Immature natural killer cell (primary cell): ENCODE data around the gene GPATCH8. TPM values are rescaled to one million over a fixed set of nuclear protein-coding genes. Genes with fewer than 3 reads are reported as not detected.
A peak's percentile ranks its signal among the peaks of the same experiment; 100 is the strongest.

Experiments used
- DNase-seq, 3 donors: peaks; one replicate each; pipeline ENCODE4 v3.0.0; 2022; ENCODE audit warnings: mixed read lengths in 1 of 3
- H3K27ac Mint-ChIP-seq, 6 donors: one replicate each; pipeline ENCODE4 v1.8.0; 2020; ENCODE audit warnings: mixed read lengths in 6 of 6, mild to moderate bottlenecking in 5 of 6, inconsistent platforms in 4 of 6, moderate library complexity in 3 of 6
- H3K27me3 Mint-ChIP-seq, 3 donors: one replicate each; pipeline ENCODE4 v1.8.0; 2020 to 2021; ENCODE audit warnings: low read depth in 3 of 3, mild to moderate bottlenecking in 3 of 3, mixed read lengths in 3 of 3, moderate library complexity in 3 of 3, inconsistent platforms in 1 of 3
- H3K36me3 Mint-ChIP-seq, 3 donors: one replicate each; pipeline ENCODE4 v1.8.0; 2020; ENCODE audit warnings: mixed read lengths in 3 of 3, inconsistent platforms in 2 of 3, mild to moderate bottlenecking in 2 of 3
- H3K4me1 Mint-ChIP-seq, 2 donors: one replicate each; pipeline ENCODE4 v1.8.0; 2020; ENCODE audit warnings: inconsistent platforms in 2 of 2, mild to moderate bottlenecking in 2 of 2, mixed read lengths in 2 of 2, moderate library complexity in 1 of 2
- H3K4me3 Mint-ChIP-seq, 5 donors: one replicate each; pipeline ENCODE4 v1.8.0; 2020; ENCODE audit warnings: mild to moderate bottlenecking in 5 of 5, mixed read lengths in 5 of 5, inconsistent platforms in 3 of 5, moderate library complexity in 3 of 5
- H3K9me3 Mint-ChIP-seq, 6 donors: one replicate each; pipeline ENCODE4 v1.8.0; 2020; ENCODE audit warnings: mild to moderate bottlenecking in 6 of 6, mixed read lengths in 6 of 6, inconsistent platforms in 4 of 6, moderate library complexity in 3 of 6
- polyA plus RNA-seq, 3 donors: library from polyadenylated mRNA; unstranded; fragments of 300-500 nt; fragmentation: Illumina TruSeq; gene quantifications; one replicate each; pipeline ENCODE4 v1.2.3, GENCODE V29; 2021

Gene GPATCH8
- 100 to 1,000 TPM in 1 of 3 donors, 10 to 100 TPM in 2; 15.5 to 101 (median 22.1) TPM for polyA plus RNA-seq

GRCh38 chr17:44503147-44504029 lies at the start of gene GPATCH8:
Gene GPATCH8, minus strand, starts transcription at chr17:44503406. Its CDS starts 36 bp downstream, at chr17:44503370.
- H3K36me3 Mint-ChIP-seq = no peaks in the 10 kb centered on the region
- H3K4me3 Mint-ChIP-seq = peak within 1 kb of the TSS; percentile 94 to 98 (median 97)
- H3K9me3 Mint-ChIP-seq = no peaks in the 10 kb centered on the region
- DNase-seq = peak; percentile 96 to 97 (median 96)
- H3K27me3 Mint-ChIP-seq = peaks cover 0 to 15% (median 3%) of the 10 kb centered on the region in 3 donors
- peak within 1 kb of the TSS; percentile 94 to 97 (median 96) for H3K27ac Mint-ChIP-seq
- peaks cover 48 to 55% of the 10 kb centered on the region in 2 donors for H3K4me1 Mint-ChIP-seq

DNA sequence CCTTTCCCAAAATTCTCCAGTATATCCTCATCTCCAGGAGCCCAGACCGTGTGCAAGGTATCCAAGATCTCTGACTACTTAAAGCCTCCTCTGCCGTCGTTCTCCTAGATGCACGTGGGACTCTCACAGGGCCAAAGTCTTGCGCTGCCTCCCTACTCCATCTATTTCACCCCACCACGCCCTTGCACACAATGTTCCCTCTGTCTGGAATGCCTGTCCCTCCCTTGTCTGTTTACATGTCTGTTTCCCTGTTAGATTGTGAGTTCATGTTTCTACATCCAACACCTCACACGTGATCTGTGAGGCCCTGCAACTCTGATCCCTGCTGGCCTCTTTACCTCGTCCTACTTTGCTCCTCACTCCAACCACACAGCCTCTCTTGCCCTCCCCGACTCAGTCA lies 49.2 kb upstream of the GPATCH8 start:
- Mint-ChIP-seq H3K27ac (no peak overlapping the region), H3K27me3 (peaks cover 4 to 9% (median 5%) of the 10 kb centered on the region in 3 donors), H3K4me3 (no peak overlapping the region), H3K9me3 (no peaks in the 10 kb centered on the region), H3K36me3 (no peaks in the 10 kb centered on the region), H3K4me1 (peaks cover 9 to 18% of the 10 kb centered on the region in 2 donors)
- no peak for DNase-seq

GRCh38 chr17:44549686-44550085 lies 46.5 kb upstream of the GPATCH8 start:
- H3K4me1 Mint-ChIP-seq = no peaks in the 10 kb centered on the region
- no peak for DNase-seq
- H3K9me3 Mint-ChIP-seq = no peaks in the 10 kb centered on the region
- H3K4me3 Mint-ChIP-seq = no peak overlapping the region
- no peaks in the 10 kb centered on the region for H3K36me3 Mint-ChIP-seq
- H3K27me3 Mint-ChIP-seq = peaks cover 3 to 5% (median 4%) of the 10 kb centered on the region in 3 donors
- H3K27ac Mint-ChIP-seq = no peak overlapping the region

GRCh38 chr17:44548376-44549230 lies 45.4 kb upstream of the GPATCH8 start:
- H3K27ac Mint-ChIP-seq = no peak overlapping the region
- no peak overlapping the region for H3K4me3 Mint-ChIP-seq
- H3K9me3 Mint-ChIP-seq = no peaks in the 10 kb centered on the region
- peaks cover 3 to 9% (median 5%) of the 10 kb centered on the region in 3 donors for H3K27me3 Mint-ChIP-seq
- no peak for DNase-seq
- no peaks in the 10 kb centered on the region for H3K4me1 Mint-ChIP-seq
- H3K36me3 Mint-ChIP-seq = no peaks in the 10 kb centered on the region

DNA sequence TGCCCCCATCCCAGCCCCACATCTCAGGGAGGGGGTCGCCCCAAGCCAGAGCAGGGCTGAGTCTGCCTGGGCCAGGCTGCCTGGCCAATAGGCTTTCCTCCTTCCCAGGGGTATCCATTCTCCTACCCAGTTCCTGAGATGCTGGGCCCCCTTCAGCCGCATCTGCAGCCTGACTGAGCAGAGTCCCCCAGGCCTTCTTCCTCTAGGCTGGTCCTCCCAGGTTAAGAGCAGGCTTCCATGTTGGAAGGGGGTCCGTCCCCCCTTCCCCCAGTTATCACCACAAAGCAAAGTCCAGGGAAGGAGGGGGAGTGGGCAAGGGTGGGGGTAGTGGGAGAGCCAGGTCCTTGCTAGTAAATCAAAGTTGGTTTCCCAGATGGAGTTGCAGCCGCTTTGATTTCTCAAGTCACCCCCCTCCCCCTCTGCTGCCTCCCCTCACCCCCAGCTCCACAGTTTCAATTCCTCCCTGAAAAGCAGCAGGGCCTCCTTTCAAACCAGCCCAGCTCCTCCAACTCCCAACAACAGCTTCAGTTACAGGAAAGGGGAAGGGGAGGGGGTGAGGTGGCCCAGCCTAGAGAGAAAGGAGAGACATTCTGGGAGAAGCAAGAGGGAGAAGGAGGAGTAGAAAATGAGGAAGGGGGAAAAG lies 44.5 kb upstream of the GPATCH8 start:
- Mint-ChIP-seq H3K4me3 (no peak overlapping the region), H3K4me1 (no peaks in the 10 kb centered on the region), H3K36me3 (no peaks in the 10 kb centered on the region), H3K27ac (no peak overlapping the region), H3K27me3 (peaks cover 3 to 9% (median 5%) of the 10 kb centered on the region in 3 donors), H3K9me3 (no peaks in the 10 kb centered on the region)
- no peak for DNase-seq

DNA sequence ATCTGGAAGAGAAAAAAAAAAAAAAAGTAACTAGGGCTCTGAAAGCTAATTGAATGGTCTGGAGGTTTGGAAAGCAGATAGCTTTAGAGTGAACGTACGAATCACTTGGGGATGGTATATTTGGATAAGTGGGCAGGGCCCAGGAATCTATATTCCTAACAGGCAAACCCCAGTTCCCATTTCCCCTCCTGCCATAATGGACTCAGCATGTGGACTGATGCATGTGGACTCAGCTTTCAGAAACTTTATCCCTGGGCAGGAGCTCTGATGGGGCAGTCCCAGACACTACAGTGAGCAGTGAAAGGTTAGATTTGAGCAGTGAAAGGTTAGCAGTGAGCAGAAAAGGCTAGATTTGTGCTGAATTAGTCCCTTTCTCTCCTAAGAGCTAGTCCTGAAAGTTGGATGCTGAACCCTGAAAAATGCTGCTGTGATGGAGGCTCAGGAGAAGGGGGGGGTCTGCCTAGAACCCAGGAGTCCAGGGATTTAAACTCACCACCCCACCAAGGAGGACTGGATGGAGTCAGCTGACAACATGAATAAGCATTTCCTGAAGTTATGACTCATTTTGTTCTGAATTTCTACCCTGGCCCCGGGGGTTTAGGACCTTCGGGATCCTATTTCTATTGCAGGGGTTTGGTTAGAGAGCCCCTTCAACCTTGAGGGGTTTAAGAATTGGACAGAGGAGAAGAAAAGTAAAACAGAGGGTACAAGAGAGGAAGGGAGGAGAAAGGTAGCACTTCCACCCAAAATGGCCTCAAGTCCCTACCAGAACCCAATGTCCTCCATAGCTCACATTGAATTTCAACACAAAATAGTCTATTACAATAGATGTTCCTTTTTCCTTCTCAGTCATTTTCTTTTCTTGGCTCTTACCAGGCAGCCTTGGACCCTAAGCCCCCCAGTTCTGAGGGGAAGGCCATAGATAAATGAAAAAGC lies 43.7 kb upstream of the GPATCH8 start:
- H3K4me3 Mint-ChIP-seq = no peak overlapping the region
- H3K27ac Mint-ChIP-seq = no peak overlapping the region
- H3K27me3 Mint-ChIP-seq = peaks cover 3 to 9% (median 5%) of the 10 kb centered on the region in 3 donors
- no peak for DNase-seq
- H3K9me3 Mint-ChIP-seq = no peaks in the 10 kb centered on the region
- H3K36me3 Mint-ChIP-seq = no peaks in the 10 kb centered on the region
- H3K4me1 Mint-ChIP-seq = no peaks in the 10 kb centered on the region

DNA sequence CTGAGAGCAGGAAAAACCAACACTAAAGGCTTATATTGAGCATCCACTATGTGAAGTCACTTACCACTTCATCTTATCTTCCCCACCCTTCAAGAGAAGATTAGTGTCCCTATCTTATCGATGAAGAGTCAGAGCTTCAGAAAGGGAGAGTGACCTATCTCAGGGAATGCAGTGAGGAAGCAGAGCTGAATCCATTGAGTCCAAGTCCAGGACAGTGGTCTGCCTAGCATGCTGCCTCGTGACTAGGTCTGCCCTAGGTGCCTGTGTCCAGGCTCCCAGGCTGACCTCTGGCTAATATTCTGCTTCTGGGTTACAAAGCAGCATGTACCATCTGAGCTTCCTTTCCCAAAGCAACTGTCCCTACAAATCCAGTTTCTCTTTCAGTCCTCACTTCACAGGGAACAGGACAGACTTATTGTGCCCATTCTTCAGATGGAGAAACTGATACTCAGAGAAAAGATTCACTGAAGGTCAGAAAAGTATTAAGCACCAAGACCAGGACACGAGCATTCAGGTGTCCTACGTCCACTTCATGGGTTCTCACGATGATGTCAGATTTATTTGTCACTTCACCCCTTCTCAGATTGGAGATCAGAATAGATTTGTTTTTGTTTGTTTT lies 40.8 kb upstream of the GPATCH8 start:
- H3K4me3 Mint-ChIP-seq = no peak overlapping the region
- H3K36me3 Mint-ChIP-seq = no peaks in the 10 kb centered on the region
- peaks cover 3 to 11% (median 7%) of the 10 kb centered on the region in 3 donors for H3K27me3 Mint-ChIP-seq
- DNase-seq = no peak
- no peaks in the 10 kb centered on the region for H3K9me3 Mint-ChIP-seq
- H3K4me1 Mint-ChIP-seq = no peaks in the 10 kb centered on the region
- no peak overlapping the region for H3K27ac Mint-ChIP-seq

DNA sequence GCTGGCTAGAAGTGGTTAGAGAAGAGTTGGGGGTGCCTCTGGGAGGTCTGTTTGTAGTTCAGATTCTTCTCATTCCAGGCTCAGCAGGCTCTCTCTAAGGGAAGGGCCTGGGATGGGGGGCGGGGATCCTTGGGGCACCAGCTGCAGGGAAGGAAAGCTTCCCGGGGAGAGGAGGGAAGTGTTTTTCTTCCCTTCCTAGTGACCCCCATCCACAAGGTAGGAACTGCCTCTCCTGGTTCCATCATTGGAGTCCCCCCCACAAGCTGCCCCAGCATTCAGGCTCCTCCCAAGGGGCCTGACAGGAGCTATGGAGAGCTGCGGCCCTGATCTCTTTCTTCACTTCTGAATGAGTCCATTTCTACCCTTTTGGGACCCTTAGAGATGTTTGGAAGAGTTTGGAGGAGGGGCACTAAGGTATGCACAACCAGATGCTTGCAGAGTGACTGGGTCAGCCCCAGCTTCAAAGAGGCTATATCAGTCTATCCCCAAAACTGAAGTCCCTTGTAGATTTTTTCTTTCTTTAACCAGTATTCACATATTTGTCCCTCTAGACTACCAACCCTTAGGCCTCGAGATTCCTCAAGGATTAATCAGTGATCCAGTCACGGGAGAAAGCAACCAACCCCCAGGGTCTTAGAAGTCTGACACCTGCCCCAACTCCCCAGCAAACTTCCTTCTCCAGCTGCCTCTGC lies 40.2 kb upstream of the GPATCH8 start:
- Mint-ChIP-seq H3K4me3 (no peak overlapping the region), H3K27ac (no peak overlapping the region)

GRCh38 chr17:44541884-44542581 lies 38.8 kb upstream of the GPATCH8 start:
- no peak for DNase-seq
- Mint-ChIP-seq H3K36me3 (no peaks in the 10 kb centered on the region), H3K4me3 (no peak overlapping the region), H3K27ac (no peak overlapping the region), H3K4me1 (no peaks in the 10 kb centered on the region), H3K9me3 (no peaks in the 10 kb centered on the region), H3K27me3 (peaks cover 1 to 12% (median 8%) of the 10 kb centered on the region in 3 donors)

More for the DNA sequence above, 40.2 kb upstream of the GPATCH8 start:
- Mint-ChIP-seq H3K36me3 (no peaks in the 10 kb centered on the region), H3K4me1 (no peaks in the 10 kb centered on the region), H3K27me3 (peaks cover 3 to 11% (median 9%) of the 10 kb centered on the region in 3 donors), H3K9me3 (no peaks in the 10 kb centered on the region)
- no peak for DNase-seq

DNA sequence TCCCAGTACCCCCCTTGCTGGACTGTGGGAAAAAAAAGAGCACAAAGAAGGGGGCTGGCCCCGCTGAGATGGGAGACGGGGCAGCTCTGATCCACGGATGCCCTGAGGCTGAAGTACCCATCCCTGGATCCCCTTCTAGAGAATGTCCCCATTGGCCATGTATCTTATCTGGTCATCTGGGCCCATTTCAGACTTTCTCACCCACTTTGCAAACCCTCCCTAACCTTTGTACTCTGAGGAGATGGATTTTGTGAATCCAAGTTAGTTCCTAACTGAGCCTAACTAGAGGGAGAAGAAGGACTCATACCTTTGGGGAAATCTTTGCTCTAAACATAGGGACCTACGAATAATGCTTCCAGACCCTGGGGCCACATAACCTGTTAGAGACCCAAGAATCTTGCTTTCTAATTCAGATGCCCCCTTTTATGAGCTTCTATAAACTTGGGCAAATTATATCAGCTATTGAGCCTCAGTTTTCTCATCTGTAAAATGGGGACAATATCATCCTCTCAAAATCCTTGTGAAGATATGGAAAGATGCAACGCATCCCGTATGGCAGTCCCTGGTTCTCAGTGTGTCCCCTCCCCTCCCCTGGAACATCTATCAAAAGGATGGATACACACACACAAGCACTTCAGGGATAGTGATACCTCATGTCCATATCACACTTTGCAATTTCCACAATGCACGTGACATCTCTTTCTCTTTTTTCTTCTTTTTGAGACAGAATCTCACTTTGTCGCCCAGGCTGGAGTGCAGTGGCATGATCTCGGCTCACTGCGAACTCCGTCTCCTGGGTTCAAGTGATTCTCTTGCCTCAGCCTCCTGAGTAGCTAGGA lies 37.3 kb upstream of the GPATCH8 start:
- no peaks in the 10 kb centered on the region for H3K36me3 Mint-ChIP-seq
- no peak overlapping the region for H3K27ac Mint-ChIP-seq
- no peaks in the 10 kb centered on the region for H3K9me3 Mint-ChIP-seq
- H3K4me1 Mint-ChIP-seq = no peaks in the 10 kb centered on the region
- peaks cover 1 to 12% (median 6%) of the 10 kb centered on the region in 3 donors for H3K27me3 Mint-ChIP-seq
- DNase-seq = no peak
- no peak overlapping the region for H3K4me3 Mint-ChIP-seq

- no peak for DNase-seq
- peaks cover 0 to 12% (median 6%) of the 10 kb centered on the region in 3 donors for H3K27me3 Mint-ChIP-seq
- H3K4me3 Mint-ChIP-seq = no peak overlapping the region
- H3K4me1 Mint-ChIP-seq = no peaks in the 10 kb centered on the region
- H3K36me3 Mint-ChIP-seq = no peaks in the 10 kb centered on the region
- H3K27ac Mint-ChIP-seq = no peak overlapping the region
- H3K9me3 Mint-ChIP-seq = no peaks in the 10 kb centered on the region
These were observed 36.5 kb upstream of the GPATCH8 start for GRCh38 chr17:44539673-44540072.
